Measurements from ENCODE around the gene PGAP2. TPM values are rescaled to one million over a fixed set of nuclear protein-coding genes. Genes with fewer than 3 reads are reported as not detected.

PGAP2 gene
- total RNA-seq, 3 donors from 2014 or later, result 28.9 to 31.2 (median 29.0) TPM

GRCh38 chr11:3866206-3866605 is 57.8 kb downstream of the PGAP2 start:
- no peaks in the 10 kb centered on the region for H3K36me3 Mint-ChIP-seq (ENCODE audit: insufficient read depth)
- no peaks in the 10 kb centered on the region for H3K9me3 Mint-ChIP-seq
- ATAC-seq, result peak in 1 of 2 donors; percentile 26
- H3K4me3 Mint-ChIP-seq, result peak overlapping the region; percentile 37
- H3K4me1 Mint-ChIP-seq (ENCODE audit: low read depth), result peaks cover 92% of the 10 kb centered on the region
- no peaks in the 10 kb centered on the region for H3K27me3 Mint-ChIP-seq (ENCODE audit: low read depth)
- no peak for DNase-seq

- H3K4me3 Mint-ChIP-seq, result peak overlapping the region; percentile 9
- DNase-seq, result no peak
- no peaks in the 10 kb centered on the region for H3K27me3 Mint-ChIP-seq (ENCODE audit: low read depth)
- no peak for ATAC-seq
- H3K4me1 Mint-ChIP-seq (ENCODE audit: low read depth), result peaks cover 92% of the 10 kb centered on the region
- H3K9me3 Mint-ChIP-seq, result no peaks in the 10 kb centered on the region
- peaks cover 1% of the 10 kb centered on the region for H3K36me3 Mint-ChIP-seq (ENCODE audit: insufficient read depth)
These were observed 58.5 kb downstream of the PGAP2 start for GRCh38 chr11:3866836-3867208.

GRCh38 chr11:3867209-3868091 is 59.1 kb downstream of the PGAP2 start:
- H3K9me3 Mint-ChIP-seq, result no peaks in the 10 kb centered on the region
- H3K4me1 Mint-ChIP-seq (ENCODE audit: low read depth), result peaks cover 89% of the 10 kb centered on the region
- no peaks in the 10 kb centered on the region for H3K27me3 Mint-ChIP-seq (ENCODE audit: low read depth)
- DNase-seq, result no peak
- ATAC-seq, result peak; percentile 41
- H3K36me3 Mint-ChIP-seq (ENCODE audit: insufficient read depth), result peaks cover 1% of the 10 kb centered on the region
- peak overlapping the region; percentile 9 for H3K4me3 Mint-ChIP-seq

- Mint-ChIP-seq H3K27me3 (ENCODE audit: low read depth) (no peaks in the 10 kb centered on the region), H3K9me3 (no peaks in the 10 kb centered on the region), H3K4me1 (ENCODE audit: low read depth) (peaks cover 84% of the 10 kb centered on the region), H3K4me3 (no peak overlapping the region), H3K36me3 (ENCODE audit: insufficient read depth) (peaks cover 3% of the 10 kb centered on the region)
- ATAC-seq, result no peak
- DNase-seq, result no peak
These were observed 65.5 kb downstream of the PGAP2 start for GRCh38 chr11:3873712-3874349.

Other genes starting within 250 kb of the PGAP2 start
- not detected for gene ART5, start 166.6 kb upstream of the PGAP2 start, total RNA-seq
- gene ART1, start 163.4 kb upstream of the PGAP2 start, total RNA-seq, result not detected
- 1 to 10 TPM; 1.1 to 1.7 (median 1.2) TPM for gene CHRNA10, start 137.2 kb upstream of the PGAP2 start, total RNA-seq
- gene NUP98, start 11.0 kb upstream of the PGAP2 start, total RNA-seq, result 100 to 1,000 TPM; 118 to 124 (median 119) TPM
- 100 to 1,000 TPM; 174 to 187 (median 184) TPM for gene RHOG, start 32.4 kb downstream of the PGAP2 start, total RNA-seq
- 10 to 100 TPM; 35.6 to 42.5 (median 37.4) TPM for gene STIM1, start 47.1 kb downstream of the PGAP2 start, total RNA-seq

All from activated T-cell treated with anti-CD3 and anti-CD28 coated beads, Interleukin-2, amount 50 U/mL, for 4 hours (primary cell).